Karpas-422 (cell line): ENCODE data around the gene KCNJ14. TPM values are rescaled to one million over a fixed set of nuclear protein-coding genes. Genes with fewer than 3 reads are reported as not detected.

Source experiments
- DNase-seq: peaks from one replicate; pipeline ENCODE4 v3.0.0-alpha.2; 2015
- H2AFZ ChIP-seq: fragments of 200-600 bp; sonication (generic); 2 replicates; pipeline ENCODE4 v1.6.1; 2014; ENCODE audit warnings: antibody characterized with exemption, low read length, mixed read lengths
- H3K27ac ChIP-seq: fragments of 200-600 bp; sonication (generic); 2 replicates; pipeline ENCODE4 v1.5.1; 2014; ENCODE audit warnings: mild to moderate bottlenecking, low read length, moderate library complexity
- H3K27me3 ChIP-seq: fragments of 200-600 bp; sonication (generic); 2 replicates; pipeline ENCODE4 v1.6.1; 2014; ENCODE audit warnings: low read length, mixed read lengths
- H3K36me3 ChIP-seq: fragments of 200-600 bp; sonication (generic); 2 replicates; pipeline ENCODE4 v1.6.1; 2014; ENCODE audit warnings: low read length, mixed read lengths; ENCODE audit not compliant: insufficient read depth
- H3K4me1 ChIP-seq: fragments of 200-600 bp; sonication (generic); 2 replicates; pipeline ENCODE4 v1.6.1; 2014; ENCODE audit warnings: mild to moderate bottlenecking, low read length, mixed read lengths
- H3K4me2 ChIP-seq: fragments of 200-600 bp; sonication (generic); 2 replicates; pipeline ENCODE4 v1.6.1; 2014; ENCODE audit warnings: low read length, low read depth, mild to moderate bottlenecking; ENCODE audit not compliant: poor library complexity, severe bottlenecking
- H3K4me3 ChIP-seq: fragments of 200-600 bp; sonication (generic); 2 replicates; pipeline ENCODE4 v1.5.1; 2014; ENCODE audit warnings: mild to moderate bottlenecking, antibody characterized with exemption, low read length, mixed read lengths
- H3K79me2 ChIP-seq: fragments of 200-600 bp; sonication (generic); 2 replicates; pipeline ENCODE4 v1.6.1; 2014; ENCODE audit warnings: mild to moderate bottlenecking, low read length, mixed read lengths
- H3K9ac ChIP-seq: fragments of 200-600 bp; sonication (generic); 2 replicates; pipeline ENCODE4 v1.6.0; 2014; ENCODE audit warnings: low read length
- H3K9me2 ChIP-seq: fragments of 200-600 bp; sonication (generic), shearing (Covaris generic); replicated peaks from 2 replicates; pipeline ENCODE4 v1.6.0; 2014; ENCODE audit warnings: mild to moderate bottlenecking, low read length, moderate library complexity; ENCODE audit not compliant: insufficient read depth
- H3K9me3 ChIP-seq: fragments of 300-700, 200-600 bp; sonication (generic); 2 replicates; pipeline ENCODE4 v1.6.1; 2014; ENCODE audit warnings: low read length, mixed read lengths
- H4K20me1 ChIP-seq: fragments of 200-600 bp; sonication (generic); 2 replicates; pipeline ENCODE4 v1.6.1; 2014; ENCODE audit warnings: mild to moderate bottlenecking, antibody characterized with exemption, low read length, low read depth; ENCODE audit not compliant: insufficient read depth
- total RNA-seq: library from RNA; depleted of rRNA; stranded (reverse); fragments of >200 nt; shearing (Covaris generic); gene quantifications from 2 replicates; pipeline ENCODE4 v1.2.3, GENCODE V29; 2014; ENCODE audit warnings: low replicate concordance

Gene KCNJ14
- total RNA-seq, 1 experiment from 2014 or later = 1.1 TPM

DNA sequence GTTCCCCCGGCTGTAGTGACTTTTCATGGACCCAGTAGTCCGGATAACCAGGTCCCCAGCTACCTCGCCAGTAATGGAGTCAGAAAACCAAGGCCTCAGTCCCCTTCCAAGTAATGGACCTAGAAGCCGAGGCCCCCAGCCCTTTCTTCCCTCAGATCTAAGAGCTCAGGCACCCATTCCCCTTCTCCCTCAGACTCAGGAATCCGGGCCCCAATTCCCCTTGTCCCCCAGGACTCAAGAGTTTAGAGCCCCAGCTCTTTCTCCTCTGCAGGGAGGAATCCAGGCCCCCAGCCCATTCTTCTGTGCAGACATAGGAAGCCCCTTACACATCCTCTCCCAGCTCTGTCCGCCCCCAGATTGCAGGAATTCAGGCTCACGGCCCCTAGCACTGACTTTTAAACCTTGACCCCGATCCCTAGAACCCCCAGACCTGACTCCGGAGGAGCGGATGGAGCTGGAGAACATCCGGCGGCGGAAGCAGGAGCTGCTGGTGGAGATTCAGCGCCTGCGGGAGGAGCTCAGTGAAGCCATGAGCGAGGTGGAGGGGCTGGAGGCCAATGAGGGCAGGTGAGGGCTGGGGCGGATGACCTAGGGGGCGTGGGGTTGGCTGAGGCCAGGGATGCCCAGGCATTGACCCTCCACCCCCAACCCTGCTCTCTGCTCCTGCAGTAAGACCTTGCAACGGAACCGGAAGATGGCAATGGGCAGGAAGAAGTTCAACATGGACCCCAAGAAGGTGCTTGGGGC, 14.7 kb downstream of the KCNJ14 start:
- H3K36me3 ChIP-seq = peaks cover 19% of the 10 kb centered on the region
- H3K4me1 ChIP-seq = peaks cover 16% of the 10 kb centered on the region
- no peaks in the 10 kb centered on the region for H3K27me3 ChIP-seq
- H2AFZ ChIP-seq = no peak overlapping the region
- peak overlapping the region; percentile 81 for H3K4me3 ChIP-seq
- peaks cover 16% of the 10 kb centered on the region; the same call in 1 of the 2 replicates for H4K20me1 ChIP-seq
- H3K27ac ChIP-seq = no peak overlapping the region
- no peak for DNase-seq
- H3K9me2 ChIP-seq = no peaks in the 10 kb centered on the region
- peaks cover 16% of the 10 kb centered on the region for H3K79me2 ChIP-seq
- H3K9me3 ChIP-seq = no peaks in the 10 kb centered on the region
- peak overlapping the region; percentile 82 for H3K4me2 ChIP-seq
- peak overlapping the region; percentile 85 for H3K9ac ChIP-seq

DNA sequence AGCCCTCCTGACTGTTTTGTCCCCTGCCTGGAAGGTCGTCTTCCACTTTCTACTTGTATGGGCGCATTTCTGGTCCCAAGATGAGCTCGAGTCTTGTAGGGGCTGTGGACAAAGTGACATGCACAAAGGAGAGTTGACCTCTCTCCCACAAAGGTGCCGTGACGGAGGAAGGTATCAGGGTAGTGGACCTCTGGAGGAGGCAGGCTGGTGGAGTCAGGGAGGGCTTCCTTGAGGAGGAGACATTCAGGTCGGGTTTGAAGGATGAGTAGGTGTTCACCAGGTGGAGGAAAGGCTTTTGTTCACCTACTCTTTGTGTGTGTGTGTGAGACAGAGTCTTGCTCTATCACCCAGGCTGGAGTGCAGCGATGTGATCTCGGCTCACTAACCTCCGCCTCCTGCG, 15.5 kb downstream of the KCNJ14 start:
- Histone ChIP-seq H3K36me3 (peaks cover 19% of the 10 kb centered on the region), H3K4me2 (no peak overlapping the region)

DNA sequence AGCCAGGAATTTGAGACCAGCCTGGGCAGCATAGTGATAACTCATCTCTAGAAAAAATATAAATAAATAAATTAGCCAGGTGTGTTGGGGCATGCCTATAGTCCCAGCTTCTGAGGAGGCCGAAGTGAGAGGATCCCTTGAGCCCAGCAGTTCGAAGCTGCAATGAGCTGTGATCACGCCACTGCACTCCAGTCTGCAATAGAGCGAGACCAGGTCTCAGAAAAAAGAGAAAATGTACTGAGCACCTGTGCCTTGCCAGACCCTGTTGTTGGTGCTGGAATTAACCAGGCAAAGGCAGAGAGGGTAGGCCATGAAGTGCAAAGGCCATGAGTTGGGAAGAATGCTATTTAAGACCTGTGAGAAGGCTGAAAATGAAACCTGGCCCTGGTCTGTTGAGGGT, 16.5 kb downstream of the KCNJ14 start:
- peaks cover 16% of the 10 kb centered on the region for H3K79me2 ChIP-seq
- no peaks in the 10 kb centered on the region for H3K27me3 ChIP-seq
- peaks cover 16% of the 10 kb centered on the region for H3K4me1 ChIP-seq
- no peak overlapping the region for H3K9ac ChIP-seq
- no peaks in the 10 kb centered on the region for H3K9me3 ChIP-seq
- no peak overlapping the region for H2AFZ ChIP-seq
- H4K20me1 ChIP-seq = peaks cover 16% of the 10 kb centered on the region; the same call in 1 of the 2 replicates
- DNase-seq = no peak
- H3K9me2 ChIP-seq = no peaks in the 10 kb centered on the region
- no peak overlapping the region for H3K4me2 ChIP-seq
- H3K27ac ChIP-seq = no peak overlapping the region
- no peak overlapping the region for H3K4me3 ChIP-seq
- H3K36me3 ChIP-seq = peaks cover 19% of the 10 kb centered on the region

More for the DNA sequence above, 15.5 kb downstream of the KCNJ14 start:
- no peak for DNase-seq
- Histone ChIP-seq H3K4me1 (peaks cover 16% of the 10 kb centered on the region), H3K4me3 (no peak overlapping the region), H3K9me3 (no peaks in the 10 kb centered on the region), H3K9ac (no peak overlapping the region), H3K79me2 (peaks cover 16% of the 10 kb centered on the region), H3K9me2 (no peaks in the 10 kb centered on the region), H2AFZ (no peak overlapping the region), H3K27me3 (no peaks in the 10 kb centered on the region), H3K27ac (no peak overlapping the region), H4K20me1 (peaks cover 16% of the 10 kb centered on the region; the same call in 1 of the 2 replicates)

DNA sequence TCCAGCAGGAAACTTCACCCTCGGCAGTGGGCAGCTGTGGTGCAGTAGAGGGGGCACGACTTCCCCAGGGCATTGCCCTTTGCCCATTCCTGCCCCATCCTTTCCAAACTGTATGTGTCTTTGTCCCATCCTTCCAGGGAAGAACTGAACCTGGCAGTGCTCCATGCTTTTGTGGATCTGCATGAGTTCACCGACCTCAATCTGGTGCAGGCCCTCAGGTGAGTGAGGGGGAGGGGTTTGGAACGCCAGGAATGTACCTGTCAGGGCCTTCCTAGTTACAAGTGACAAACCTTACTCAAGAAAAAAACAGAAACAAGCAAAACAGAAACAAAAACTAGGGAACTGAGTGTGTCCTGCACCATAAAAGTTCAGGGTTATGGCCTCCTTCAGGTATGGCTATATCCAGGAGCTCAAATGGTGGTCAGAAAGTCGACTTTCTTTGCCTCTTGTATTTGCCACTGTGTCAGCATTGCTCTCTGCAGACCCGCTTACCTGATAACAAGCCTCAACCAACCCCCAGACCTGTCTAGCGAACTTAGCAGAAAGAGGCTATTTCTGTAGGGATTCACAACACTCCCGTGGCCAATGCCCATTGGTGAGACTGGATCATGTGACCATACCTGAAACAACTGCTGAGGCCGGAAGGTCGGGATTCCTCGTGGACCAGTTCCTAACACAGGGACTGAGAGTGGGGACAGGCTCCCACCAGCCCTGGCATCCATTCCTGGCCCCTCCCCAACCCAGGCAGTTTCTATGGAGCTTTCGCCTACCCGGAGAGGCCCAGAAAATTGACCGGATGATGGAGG, 18.0 kb downstream of the KCNJ14 start:
- Histone ChIP-seq H3K9ac (no peak overlapping the region), H3K79me2 (peaks cover 16% of the 10 kb centered on the region), H2AFZ (no peak overlapping the region), H3K4me2 (no peak overlapping the region), H3K4me3 (no peak overlapping the region), H3K9me2 (no peaks in the 10 kb centered on the region), H3K9me3 (no peaks in the 10 kb centered on the region), H3K4me1 (peaks cover 11% of the 10 kb centered on the region), H3K27me3 (no peaks in the 10 kb centered on the region), H3K27ac (no peak overlapping the region), H4K20me1 (peaks cover 16% of the 10 kb centered on the region; the same call in 1 of the 2 replicates), H3K36me3 (peaks cover 19% of the 10 kb centered on the region)
- no peak for DNase-seq

DNA sequence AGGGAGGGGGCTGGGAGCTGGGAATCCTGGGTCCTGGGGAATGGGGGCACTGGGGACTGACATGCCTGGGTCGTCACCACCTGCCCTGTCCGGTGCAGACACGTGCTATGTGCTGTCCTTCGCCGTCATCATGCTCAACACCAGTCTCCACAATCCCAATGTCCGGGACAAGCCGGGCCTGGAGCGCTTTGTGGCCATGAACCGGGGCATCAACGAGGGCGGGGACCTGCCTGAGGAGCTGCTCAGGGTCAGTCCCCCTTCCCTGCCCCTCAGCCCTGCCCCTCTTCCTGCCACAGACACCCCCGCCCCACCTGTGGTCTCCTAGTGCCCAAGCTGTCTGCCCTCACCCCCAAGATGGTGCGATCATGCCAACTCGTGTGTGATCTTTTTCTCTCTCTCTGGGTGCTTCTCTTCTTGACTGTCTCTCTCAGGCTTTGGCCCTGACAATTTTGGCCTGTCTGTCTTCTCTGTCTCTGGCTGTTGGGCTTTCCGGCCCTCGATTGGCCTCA, 18.8 kb downstream of the KCNJ14 start:
- Histone ChIP-seq H3K9me2 (no peaks in the 10 kb centered on the region), H4K20me1 (peaks cover 16% of the 10 kb centered on the region; the same call in 1 of the 2 replicates), H3K4me3 (no peak overlapping the region), H2AFZ (no peak overlapping the region), H3K27ac (no peak overlapping the region), H3K36me3 (peaks cover 19% of the 10 kb centered on the region), H3K9ac (no peak overlapping the region), H3K4me1 (peaks cover 8% of the 10 kb centered on the region), H3K79me2 (peaks cover 16% of the 10 kb centered on the region), H3K4me2 (no peak overlapping the region), H3K9me3 (no peaks in the 10 kb centered on the region), H3K27me3 (no peaks in the 10 kb centered on the region)
- DNase-seq = no peak

DNA sequence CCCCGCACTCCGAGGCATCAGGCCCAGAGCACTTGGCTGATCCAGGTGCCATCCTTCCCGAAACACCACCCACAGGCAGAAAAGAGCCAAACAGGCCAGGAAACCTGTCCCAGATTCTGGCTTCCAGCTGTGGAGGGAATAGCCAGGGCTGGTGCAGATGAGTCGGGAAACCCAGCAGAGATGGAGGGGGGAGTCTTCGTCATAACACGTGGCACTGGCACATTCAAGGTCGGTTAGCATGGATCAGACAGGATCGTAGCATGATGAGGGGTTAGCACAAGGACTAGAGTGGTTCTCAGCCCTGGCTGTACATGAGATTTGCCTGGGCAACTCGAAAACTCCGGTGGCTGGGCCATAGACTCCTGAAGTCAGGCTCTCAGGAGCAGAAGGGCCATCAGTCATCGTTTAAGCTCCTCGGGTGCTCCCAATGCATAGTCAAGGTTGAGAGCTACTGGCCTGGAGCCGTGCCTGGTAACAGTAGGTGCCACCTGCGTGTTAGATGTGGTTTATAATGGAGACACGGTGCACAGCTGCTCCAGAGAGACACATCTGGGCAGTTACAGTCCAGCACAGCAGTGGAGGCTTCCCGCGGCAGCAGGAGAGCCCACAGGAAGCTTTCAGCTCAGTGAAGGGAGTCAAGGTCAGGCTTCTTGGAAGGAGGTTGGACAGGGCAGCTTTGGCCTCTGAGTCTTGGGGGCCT, 20.1 kb downstream of the KCNJ14 start:
- peaks cover 15% of the 10 kb centered on the region for H3K36me3 ChIP-seq
- no peak for DNase-seq
- H2AFZ ChIP-seq = no peak overlapping the region
- H3K4me1 ChIP-seq = peaks cover 1% of the 10 kb centered on the region
- H3K27ac ChIP-seq = no peak overlapping the region
- peaks cover 7% of the 10 kb centered on the region; the same call in 1 of the 2 replicates for H4K20me1 ChIP-seq
- no peaks in the 10 kb centered on the region for H3K27me3 ChIP-seq
- H3K4me3 ChIP-seq = no peak overlapping the region
- H3K4me2 ChIP-seq = no peak overlapping the region
- H3K9ac ChIP-seq = no peak overlapping the region
- peaks cover 7% of the 10 kb centered on the region for H3K79me2 ChIP-seq
- H3K9me3 ChIP-seq = no peaks in the 10 kb centered on the region
- no peaks in the 10 kb centered on the region for H3K9me2 ChIP-seq

DNA sequence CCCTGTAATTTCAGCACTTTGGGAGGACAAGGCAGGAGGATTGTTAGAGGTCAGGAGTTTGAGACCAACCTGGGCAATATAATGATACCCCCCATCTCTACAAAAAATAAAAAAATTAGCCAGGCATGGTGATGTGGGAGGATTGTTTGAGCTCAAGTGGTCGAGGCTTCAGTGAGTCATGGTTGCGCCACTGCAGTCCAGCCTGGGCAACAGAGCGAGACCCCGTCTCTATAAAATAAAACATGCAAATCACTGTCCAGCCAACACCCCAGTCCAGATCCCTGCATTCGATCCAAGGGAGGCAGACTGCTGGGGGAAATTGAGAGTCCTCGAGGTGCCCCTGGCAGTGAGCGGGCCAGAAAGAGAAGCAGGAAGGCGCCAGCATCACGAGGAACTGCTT, 20.8 kb downstream of the KCNJ14 start:
- 0 out of 2 replicates have a peak, but pooled peaks cover 3% of the 10 kb centered on the region for H3K79me2 ChIP-seq
- H3K36me3 ChIP-seq = peaks cover 11% of the 10 kb centered on the region
- 0 out of 2 replicates have a peak, but pooled peaks cover 4% of the 10 kb centered on the region for H4K20me1 ChIP-seq
- H3K4me2 ChIP-seq = no peak overlapping the region
- no peaks in the 10 kb centered on the region for H3K4me1 ChIP-seq
- no peak overlapping the region for H3K27ac ChIP-seq
- DNase-seq = no peak
- H2AFZ ChIP-seq = no peak overlapping the region
- no peak overlapping the region for H3K9ac ChIP-seq
- no peaks in the 10 kb centered on the region for H3K9me2 ChIP-seq
- no peaks in the 10 kb centered on the region for H3K9me3 ChIP-seq
- no peaks in the 10 kb centered on the region for H3K27me3 ChIP-seq
- no peak overlapping the region for H3K4me3 ChIP-seq
